SJSA1 (cell line): Measurements from ENCODE around the gene NCAM1. TPM values are rescaled to one million over a fixed set of nuclear protein-coding genes. Genes with fewer than 3 reads are reported as not detected.
A peak's percentile ranks its signal among the peaks of the same experiment; 100 is the strongest.

Experiments
- DNase-seq, 2 experiments: peaks; one replicate each; pipeline ENCODE4 v3.0.0-alpha.2; 2015 to 2020; ENCODE audit warnings: low spot score in 2 of 2, low read depth in 1 of 2
- H3K27ac ChIP-seq: fragments of 250-450 bp; sonication (Bioruptor Pico); 2 replicates; pipeline ENCODE4 v1.5.1; 2020; ENCODE audit warnings: mild to moderate bottlenecking, moderate library complexity
- H3K27me3 ChIP-seq: fragments of 250-450 bp; sonication (Bioruptor Pico); replicated peaks from 2 replicates; pipeline ENCODE4 v1.5.1; 2020; ENCODE audit warnings: mild to moderate bottlenecking, moderate library complexity
- H3K36me3 ChIP-seq: fragments of 250-450 bp; sonication (Bioruptor Pico); 2 replicates; pipeline ENCODE4 v1.5.1; 2020; ENCODE audit warnings: mild to moderate bottlenecking
- H3K4me1 ChIP-seq: fragments of 250-450 bp; sonication (Bioruptor Pico); replicated peaks from 2 replicates; pipeline ENCODE4 v1.6.1; 2021; ENCODE audit warnings: mild to moderate bottlenecking
- H3K4me3 ChIP-seq: fragments of 250-450 bp; sonication (Bioruptor Pico); 2 replicates; pipeline ENCODE4 v1.5.1; 2020; ENCODE audit warnings: mild to moderate bottlenecking
- H3K9me3 ChIP-seq: fragments of 250-450 bp; sonication (Bioruptor Pico); replicated peaks from 2 replicates; pipeline ENCODE4 v1.5.1; 2020; ENCODE audit warnings: mild to moderate bottlenecking
- total RNA-seq: library from RNA; depleted of rRNA; stranded (reverse); fragments of >200 nt; shearing (Covaris generic); gene quantifications from 2 replicates; pipeline ENCODE4 v1.2.3, GENCODE V29; 2014

The NCAM1 gene
- total RNA-seq, 1 experiment from 2014 or later = 23.7 TPM

DNA sequence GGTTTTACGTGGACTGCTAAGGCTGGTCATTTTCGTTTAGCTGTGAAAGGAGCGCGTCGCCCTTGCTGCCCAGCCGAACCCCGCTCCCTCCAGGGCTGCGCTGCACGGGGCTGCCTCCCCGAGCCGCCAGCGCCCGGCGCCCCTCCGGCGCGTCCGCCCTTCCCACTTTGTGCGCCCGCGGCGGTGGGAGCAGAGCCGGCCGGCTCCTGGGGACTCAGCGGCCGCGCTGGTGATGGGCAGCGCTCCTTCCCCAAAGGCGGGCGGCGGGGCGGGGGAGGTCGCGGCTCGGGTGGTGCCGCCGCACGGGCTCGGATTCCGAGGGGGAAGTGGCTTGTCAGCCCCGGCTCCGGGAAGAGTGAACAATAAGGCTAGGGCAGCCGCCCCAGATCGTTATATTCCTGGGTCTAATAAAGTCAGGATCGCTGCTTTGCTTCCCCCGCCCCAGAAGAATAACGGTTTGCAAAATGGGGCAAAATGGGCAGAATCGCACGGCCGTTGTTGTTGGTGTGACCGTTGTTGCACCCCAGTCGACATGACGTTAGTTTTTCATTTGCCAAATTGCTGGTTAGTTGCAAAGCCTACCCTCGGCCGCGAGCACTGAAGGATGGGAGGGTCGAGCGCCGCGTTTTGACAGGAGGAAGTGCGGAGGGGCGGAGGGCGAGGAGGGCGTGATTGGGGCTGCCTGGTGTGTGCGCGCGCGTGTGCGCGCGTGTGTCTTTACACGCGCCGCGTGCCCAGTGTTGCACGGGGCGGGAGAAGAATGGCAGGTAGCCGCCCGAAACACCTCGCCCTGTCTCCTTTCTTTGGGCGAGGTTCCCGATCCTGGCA lies 745 bp downstream of the NCAM1 start:
- H3K27ac ChIP-seq = no peak overlapping the region
- H3K4me1 ChIP-seq = peaks cover 12% of the 10 kb centered on the region; the same call in 1 of the 2 replicates
- H3K9me3 ChIP-seq = no peaks in the 10 kb centered on the region
- no peaks in the 10 kb centered on the region for H3K36me3 ChIP-seq
- peak; percentile 40 to 41 for DNase-seq
- H3K4me3 ChIP-seq = peak overlapping the region; percentile 63
- H3K27me3 ChIP-seq = no peaks in the 10 kb centered on the region

- H3K27ac ChIP-seq = peak overlapping the region; percentile 76
- H3K9me3 ChIP-seq = no peaks in the 10 kb centered on the region
- DNase-seq = peak; percentile 66 to 73
- peaks cover 12% of the 10 kb centered on the region; the same call in 1 of the 2 replicates for H3K4me1 ChIP-seq
- H3K36me3 ChIP-seq = no peaks in the 10 kb centered on the region
- H3K4me3 ChIP-seq = peak overlapping the region; percentile 63
- no peaks in the 10 kb centered on the region for H3K27me3 ChIP-seq
These were observed 1.6 kb downstream of the NCAM1 start for GRCh38 chr11:112962579-112963367.

DNA sequence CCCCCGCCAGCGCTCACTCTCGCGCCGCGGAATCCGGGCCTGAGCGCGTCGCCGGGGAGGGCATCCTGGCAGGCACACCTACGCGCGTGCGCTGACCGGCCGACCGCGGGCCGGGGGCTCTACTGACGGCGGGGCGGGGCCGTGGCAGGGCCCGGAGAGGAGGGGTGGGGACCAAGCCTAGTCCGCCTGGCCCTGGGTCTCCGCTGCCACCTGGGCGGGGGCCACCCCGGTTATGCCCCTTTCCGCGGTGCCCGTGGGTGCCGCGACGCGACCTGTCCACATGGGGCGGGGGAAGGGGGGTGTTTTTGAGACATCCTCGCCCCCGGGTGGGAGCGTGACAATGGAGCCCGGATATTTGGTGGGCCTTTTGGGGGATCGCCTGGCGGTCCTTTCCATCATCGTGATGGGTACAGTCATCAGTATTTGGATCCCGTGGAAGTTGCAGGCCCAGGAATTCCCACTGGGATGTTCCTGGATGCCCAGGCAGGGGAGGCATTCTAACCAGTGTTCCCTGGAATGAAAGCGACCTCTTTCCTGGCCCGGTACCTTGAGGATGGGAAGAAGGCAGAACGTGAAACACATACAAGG lies 2.2 kb downstream of the NCAM1 start:
- peaks cover 11% of the 10 kb centered on the region; the same call in 1 of the 2 replicates for H3K4me1 ChIP-seq
- peak overlapping the region; percentile 63 for H3K4me3 ChIP-seq
- H3K36me3 ChIP-seq = no peaks in the 10 kb centered on the region
- DNase-seq = peak in 1 of 2 experiments; percentile 1
- no peaks in the 10 kb centered on the region for H3K27me3 ChIP-seq
- no peaks in the 10 kb centered on the region for H3K9me3 ChIP-seq
- peak overlapping the region; percentile 76 for H3K27ac ChIP-seq

DNA sequence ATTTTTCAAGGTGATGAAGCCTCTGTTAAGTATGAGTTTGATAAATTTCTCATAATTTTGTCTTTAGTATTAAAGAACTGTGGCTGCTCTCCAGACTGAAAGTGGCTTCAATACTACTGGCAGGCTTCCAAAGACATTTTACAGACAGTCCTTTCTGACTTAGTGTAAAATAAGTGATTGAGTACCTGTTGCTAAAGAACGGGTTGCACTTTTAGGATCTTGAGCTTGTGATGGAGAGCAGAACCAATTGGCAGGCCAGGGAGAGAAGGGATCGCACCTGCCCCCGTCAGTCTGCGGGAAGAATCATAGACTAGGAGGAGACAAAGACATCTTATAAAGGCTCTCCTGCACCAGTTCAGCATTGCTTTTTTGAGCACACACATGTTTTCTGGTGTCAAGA lies 4.4 kb downstream of the NCAM1 start:
- DNase-seq = no peak
- no peak overlapping the region for H3K4me3 ChIP-seq

GRCh38 chr11:112966561-112966960 lies 5.3 kb downstream of the NCAM1 start:
- H3K4me3 ChIP-seq = no peak overlapping the region
- peaks cover 17% of the 10 kb centered on the region for H3K4me1 ChIP-seq
- H3K27me3 ChIP-seq = no peaks in the 10 kb centered on the region
- no peak overlapping the region for H3K27ac ChIP-seq
- no peaks in the 10 kb centered on the region for H3K36me3 ChIP-seq
- no peak for DNase-seq
- H3K9me3 ChIP-seq = no peaks in the 10 kb centered on the region

More for the DNA sequence above, 4.4 kb downstream of the NCAM1 start:
- Histone ChIP-seq H3K27ac (no peak overlapping the region), H3K27me3 (no peaks in the 10 kb centered on the region), H3K4me1 (peaks cover 19% of the 10 kb centered on the region), H3K9me3 (no peaks in the 10 kb centered on the region), H3K36me3 (no peaks in the 10 kb centered on the region)

DNA sequence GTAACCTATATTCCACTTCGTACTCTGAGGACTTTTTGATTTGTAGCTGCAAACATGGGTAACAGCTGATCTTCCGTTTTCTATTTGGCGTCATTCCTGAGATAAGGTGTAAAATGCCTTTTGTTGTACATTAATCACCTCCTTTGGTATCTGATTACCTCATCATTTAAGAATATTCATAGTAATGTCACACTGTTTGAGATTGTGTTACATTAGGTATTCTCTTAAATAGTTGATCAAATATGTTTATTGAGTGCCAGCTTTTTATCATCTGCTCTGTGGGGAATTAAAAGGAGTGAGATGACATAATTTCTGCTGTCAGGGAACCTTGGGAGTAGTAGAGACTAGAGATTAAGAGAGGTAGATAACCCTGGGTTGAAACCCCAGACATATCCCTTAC lies 5.9 kb downstream of the NCAM1 start:
- Histone ChIP-seq H3K36me3 (no peaks in the 10 kb centered on the region), H3K9me3 (no peaks in the 10 kb centered on the region), H3K4me3 (no peak overlapping the region), H3K27me3 (no peaks in the 10 kb centered on the region), H3K27ac (no peak overlapping the region), H3K4me1 (peaks cover 17% of the 10 kb centered on the region)
- no peak for DNase-seq

DNA sequence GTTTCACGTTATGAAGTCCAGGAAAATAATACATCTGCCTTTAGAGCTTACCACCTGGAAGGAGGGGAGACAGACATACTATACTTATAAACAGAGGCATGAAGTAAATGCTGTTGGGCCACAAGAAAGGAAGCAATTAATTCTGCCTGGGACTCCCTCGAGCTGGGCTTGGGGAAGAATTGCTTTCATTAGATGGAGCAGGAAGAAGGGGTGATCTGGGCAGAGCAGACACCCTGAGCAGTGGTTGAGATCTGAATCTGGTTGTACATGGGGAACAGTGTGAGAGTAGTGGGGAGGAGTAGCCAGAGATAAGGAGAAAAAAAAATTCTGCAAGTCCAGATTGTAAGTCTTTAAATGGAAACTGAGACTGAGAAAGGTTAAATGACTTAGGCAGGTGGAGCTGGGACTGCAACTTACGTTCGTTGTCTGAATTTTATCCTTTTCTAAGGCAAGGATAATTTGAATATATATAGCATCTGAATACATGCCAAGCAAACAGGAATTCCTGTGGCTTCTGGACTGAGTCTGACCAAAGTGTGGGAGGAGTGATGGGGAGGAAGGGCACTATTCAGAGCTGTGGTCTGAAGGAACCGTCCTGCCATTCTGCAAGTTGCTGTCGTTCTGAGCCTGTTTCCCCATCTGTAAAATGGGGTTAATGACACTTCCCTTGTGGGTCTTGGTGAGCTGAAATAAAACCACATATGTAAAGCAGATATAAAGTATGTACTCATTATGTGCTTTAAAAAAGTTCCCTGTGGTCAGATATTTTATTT lies 7.9 kb downstream of the NCAM1 start:
- Histone ChIP-seq H3K27ac (0 out of 2 replicates have a peak overlapping the region, but pooled peaks have one; percentile 15), H3K4me1 (peaks cover 14% of the 10 kb centered on the region), H3K36me3 (no peaks in the 10 kb centered on the region), H3K9me3 (no peaks in the 10 kb centered on the region), H3K27me3 (no peaks in the 10 kb centered on the region), H3K4me3 (no peak overlapping the region)
- DNase-seq = peak; percentile 22 to 42

- Histone ChIP-seq H3K4me3 (no peak overlapping the region), H3K4me1 (peaks cover 14% of the 10 kb centered on the region), H3K9me3 (no peaks in the 10 kb centered on the region), H3K27ac (no peak overlapping the region), H3K27me3 (no peaks in the 10 kb centered on the region), H3K36me3 (no peaks in the 10 kb centered on the region)
- no peak for DNase-seq
These were observed 10.0 kb downstream of the NCAM1 start for GRCh38 chr11:112971195-112971594.

- DNase-seq = no peak
- H3K27ac ChIP-seq = no peak overlapping the region
- H3K4me1 ChIP-seq = peaks cover 14% of the 10 kb centered on the region
- no peak overlapping the region for H3K4me3 ChIP-seq
- H3K9me3 ChIP-seq = no peaks in the 10 kb centered on the region
- no peaks in the 10 kb centered on the region for H3K27me3 ChIP-seq
- no peaks in the 10 kb centered on the region for H3K36me3 ChIP-seq
These were observed 10.6 kb downstream of the NCAM1 start for GRCh38 chr11:112971827-112972226.

GRCh38 chr11:112972399-112973145 lies 11.4 kb downstream of the NCAM1 start:
- Histone ChIP-seq H3K4me3 (no peak overlapping the region), H3K27me3 (no peaks in the 10 kb centered on the region), H3K9me3 (no peaks in the 10 kb centered on the region), H3K27ac (no peak overlapping the region), H3K4me1 (peaks cover 15% of the 10 kb centered on the region), H3K36me3 (no peaks in the 10 kb centered on the region)
- DNase-seq = no peak

GRCh38 chr11:112975051-112975450 lies 13.8 kb downstream of the NCAM1 start:
- no peaks in the 10 kb centered on the region for H3K9me3 ChIP-seq
- H3K36me3 ChIP-seq = no peaks in the 10 kb centered on the region
- peaks cover 4% of the 10 kb centered on the region; the same call in 1 of the 2 replicates for H3K4me1 ChIP-seq
- H3K27ac ChIP-seq = no peak overlapping the region
- no peak for DNase-seq
- H3K4me3 ChIP-seq = no peak overlapping the region
- no peaks in the 10 kb centered on the region for H3K27me3 ChIP-seq

DNA sequence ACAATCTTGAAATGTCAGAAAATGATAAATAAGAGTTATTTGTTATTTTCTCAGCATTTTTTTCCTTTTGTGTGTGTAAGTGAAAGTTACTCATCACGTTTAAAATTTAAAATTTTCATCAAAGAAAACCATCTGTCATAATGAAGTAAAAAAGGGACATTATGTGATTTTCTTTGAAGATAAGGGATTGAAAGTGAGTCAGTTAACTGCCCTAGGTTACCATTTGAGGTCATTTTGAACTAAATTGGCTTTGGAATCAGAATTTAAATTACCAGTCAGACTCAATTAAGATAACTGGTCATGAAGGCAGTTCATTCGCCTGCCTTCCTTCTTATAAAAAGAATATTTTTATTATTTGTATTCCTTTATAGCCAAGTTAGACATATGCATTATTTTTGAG lies 14.3 kb downstream of the NCAM1 start:
- no peaks in the 10 kb centered on the region for H3K36me3 ChIP-seq
- H3K27me3 ChIP-seq = no peaks in the 10 kb centered on the region
- no peak overlapping the region for H3K27ac ChIP-seq
- peaks cover 4% of the 10 kb centered on the region; the same call in 1 of the 2 replicates for H3K4me1 ChIP-seq
- H3K4me3 ChIP-seq = no peak overlapping the region
- no peak for DNase-seq
- no peaks in the 10 kb centered on the region for H3K9me3 ChIP-seq
